Glutamatergic neuron (in vitro differentiated cells): Measurements from ENCODE around the gene C1QTNF5. TPM values are rescaled to one million over a fixed set of nuclear protein-coding genes. Genes with fewer than 3 reads are reported as not detected.
"Not testable (repeated sequence)": the region's sequence is repeated elsewhere in the genome, so short reads cannot be mapped to it uniquely, and the experiment has no call there.

ENCODE experiments used
- DNase-seq: peaks from one replicate; pipeline ENCODE4 v3.0.0; 2022
- H3K27ac Mint-ChIP-seq: one replicate; pipeline ENCODE4 v1.8.0; 2020; ENCODE audit warnings: mild to moderate bottlenecking, mixed read lengths, inconsistent platforms; ENCODE audit not compliant: unreplicated experiment
- H3K27me3 Mint-ChIP-seq: one replicate; pipeline ENCODE4 v1.8.0; 2020; ENCODE audit warnings: mild to moderate bottlenecking, moderate library complexity, mixed read lengths, inconsistent platforms; ENCODE audit not compliant: unreplicated experiment
- H3K36me3 Mint-ChIP-seq: one replicate; pipeline ENCODE4 v1.8.0; 2020; ENCODE audit warnings: mild to moderate bottlenecking, mixed read lengths, inconsistent platforms; ENCODE audit not compliant: unreplicated experiment
- H3K4me1 Mint-ChIP-seq: one replicate; pipeline ENCODE4 v1.8.0; 2020; ENCODE audit warnings: mild to moderate bottlenecking, low read depth, mixed read lengths, inconsistent platforms; ENCODE audit not compliant: unreplicated experiment
- H3K4me3 Mint-ChIP-seq: one replicate; pipeline ENCODE4 v1.8.0; 2020; ENCODE audit warnings: mild to moderate bottlenecking, mixed read lengths, inconsistent platforms; ENCODE audit not compliant: unreplicated experiment
- H3K9me3 Mint-ChIP-seq: one replicate; pipeline ENCODE4 v1.8.0; 2020; ENCODE audit warnings: mild to moderate bottlenecking, moderate library complexity, mixed read lengths, inconsistent platforms; ENCODE audit not compliant: unreplicated experiment
- CTCF ChIP-seq: fragments of 200-600 bp; sonication (generic); IDR thresholded peaks from one replicate; pipeline ENCODE4 v1.5.0; 2021; ENCODE audit not compliant: partially characterized antibody, unreplicated experiment
- long read RNA-seq: library from polyadenylated mRNA; unstranded; transcript quantifications from one replicate; pipeline ENCODE4 v2.0.0, GENCODE V29; 2020; ENCODE audit not compliant: unreplicated experiment
- total RNA-seq: library from RNA; stranded (reverse); fragmentation: NEBNext Ultra II Directional; extraction: Animal tissue kit (Norgen Biotek cat#: 25700); gene quantifications from one replicate; pipeline ENCODE4 v1.2.1, GENCODE V29; 2021; ENCODE audit not compliant: unreplicated experiment

Gene C1QTNF5
- total RNA-seq = 0.32 TPM
- long read RNA-seq = 0 reads

- Mint-ChIP-seq H3K27me3 (peaks cover 17% of the 10 kb centered on the region), H3K36me3 (no peaks in the 10 kb centered on the region)
Observed at GRCh38 chr11:119340335-119341221, at the start of gene C1QTNF5. TSS of gene C1QTNF5 (minus strand) at chr11:119340883. CDS start at chr11:119340397, 486 bp downstream.

GRCh38 chr11:119389611-119390254 lies 49.0 kb upstream of the C1QTNF5 start:
- TF ChIP-seq CTCF = peak; percentile 32
- no peaks in the 10 kb centered on the region for H3K36me3 Mint-ChIP-seq
- no peak overlapping the region for H3K27ac Mint-ChIP-seq
- no peaks in the 10 kb centered on the region for H3K9me3 Mint-ChIP-seq
- no peaks in the 10 kb centered on the region for H3K4me1 Mint-ChIP-seq
- DNase-seq = no peak
- no peak overlapping the region for H3K4me3 Mint-ChIP-seq
- no peaks in the 10 kb centered on the region for H3K27me3 Mint-ChIP-seq

More at GRCh38 chr11:119340335-119341221, at the start of gene C1QTNF5:
- no peak for TF ChIP-seq CTCF
- no peak for DNase-seq
- H3K4me1 Mint-ChIP-seq = peaks cover 5% of the 10 kb centered on the region
- peaks cover 5% of the 10 kb centered on the region for H3K9me3 Mint-ChIP-seq
- no peak within 1 kb of the TSS for H3K27ac Mint-ChIP-seq
- peak within 1 kb of the TSS; percentile 20 for H3K4me3 Mint-ChIP-seq

- Mint-ChIP-seq H3K9me3 (no peaks in the 10 kb centered on the region), H3K4me1 (no peaks in the 10 kb centered on the region), H3K36me3 (no peaks in the 10 kb centered on the region), H3K27ac (no peak overlapping the region), H3K27me3 (no peaks in the 10 kb centered on the region), H3K4me3 (no peak overlapping the region)
- no peak for TF ChIP-seq CTCF
- DNase-seq = no peak
Observed at GRCh38 chr11:119388103-119388502, 47.4 kb upstream of the C1QTNF5 start.

GRCh38 chr11:119384332-119384731 lies 43.6 kb upstream of the C1QTNF5 start:
- H3K27me3 Mint-ChIP-seq = no peaks in the 10 kb centered on the region
- no peak for TF ChIP-seq CTCF
- no peaks in the 10 kb centered on the region for H3K4me1 Mint-ChIP-seq
- no peak for DNase-seq
- H3K27ac Mint-ChIP-seq = no peak overlapping the region
- H3K4me3 Mint-ChIP-seq = no peak overlapping the region
- H3K9me3 Mint-ChIP-seq = no peaks in the 10 kb centered on the region
- no peaks in the 10 kb centered on the region for H3K36me3 Mint-ChIP-seq

GRCh38 chr11:119382513-119382912 lies 41.8 kb upstream of the C1QTNF5 start:
- H3K27me3 Mint-ChIP-seq, H3K36me3 Mint-ChIP-seq, DNase-seq, H3K4me3 Mint-ChIP-seq, H3K27ac Mint-ChIP-seq, H3K4me1 Mint-ChIP-seq, H3K9me3 Mint-ChIP-seq: not testable (repeated sequence)
